Erythroblast (primary cell): ENCODE measurements around the gene TOM1L2.

Experiments
- GATA1 ChIP-seq: IDR thresholded peaks from 2 replicates; pipeline ENCODE4 v1.6.1; 2011; ENCODE audit warnings: low read depth, mild to moderate bottlenecking, control low read depth, low read length, moderate library complexity
- POLR2A ChIP-seq: IDR thresholded peaks from 2 replicates; pipeline ENCODE4 v1.6.1; 2011; ENCODE audit warnings: mild to moderate bottlenecking, low read length

GRCh38 chr17:17988427-17988945 is 16.3 kb upstream of the TOM1L2 start:
- TF ChIP-seq POLR2A (no peak), GATA1 (no peak)
